ENCODE data around the gene ANKRD28.

Gene ANKRD28

GRCh38 chr3:15726881-15727280 lies 70.9 kb downstream of the ANKRD28 start:
- Histone ChIP-seq H4K20me1 (ENCODE audit: insufficient read depth) (no peaks in the 10 kb centered on the region), H3K36me3 (ENCODE audit: insufficient read depth) (no peaks in the 10 kb centered on the region), H3K27me3 (ENCODE audit: insufficient read depth, low read depth) (no peaks in the 10 kb centered on the region), H3K9ac (no peak overlapping the region), H3K27ac (no peak overlapping the region), H3K4me2 (no peak overlapping the region), H3K4me3 (IDR thresholded peaks at IDR 0.05; ENCODE audit: insufficient read depth, low read depth, low read length) (no peak overlapping the region), H3K79me2 (ENCODE audit: insufficient read depth, low read depth) (no peaks in the 10 kb centered on the region), H2AFZ (ENCODE audit: low read depth) (no peak overlapping the region), H3K4me1 (ENCODE audit: low read depth, poor library complexity, severe bottlenecking) (peaks cover 7% of the 10 kb centered on the region)
- TF ChIP-seq, protein P1, sequence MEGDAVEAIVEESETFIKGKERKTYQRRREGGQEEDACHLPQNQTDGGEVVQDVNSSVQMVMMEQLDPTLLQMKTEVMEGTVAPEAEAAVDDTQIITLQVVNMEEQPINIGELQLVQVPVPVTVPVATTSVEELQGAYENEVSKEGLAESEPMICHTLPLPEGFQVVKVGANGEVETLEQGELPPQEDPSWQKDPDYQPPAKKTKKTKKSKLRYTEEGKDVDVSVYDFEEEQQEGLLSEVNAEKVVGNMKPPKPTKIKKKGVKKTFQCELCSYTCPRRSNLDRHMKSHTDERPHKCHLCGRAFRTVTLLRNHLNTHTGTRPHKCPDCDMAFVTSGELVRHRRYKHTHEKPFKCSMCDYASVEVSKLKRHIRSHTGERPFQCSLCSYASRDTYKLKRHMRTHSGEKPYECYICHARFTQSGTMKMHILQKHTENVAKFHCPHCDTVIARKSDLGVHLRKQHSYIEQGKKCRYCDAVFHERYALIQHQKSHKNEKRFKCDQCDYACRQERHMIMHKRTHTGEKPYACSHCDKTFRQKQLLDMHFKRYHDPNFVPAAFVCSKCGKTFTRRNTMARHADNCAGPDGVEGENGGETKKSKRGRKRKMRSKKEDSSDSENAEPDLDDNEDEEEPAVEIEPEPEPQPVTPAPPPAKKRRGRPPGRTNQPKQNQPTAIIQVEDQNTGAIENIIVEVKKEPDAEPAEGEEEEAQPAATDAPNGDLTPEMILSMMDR (conservative IDR thresholded peaks at IDR 0.05; ENCODE audit: low read depth, low read length) = no peak

DNA sequence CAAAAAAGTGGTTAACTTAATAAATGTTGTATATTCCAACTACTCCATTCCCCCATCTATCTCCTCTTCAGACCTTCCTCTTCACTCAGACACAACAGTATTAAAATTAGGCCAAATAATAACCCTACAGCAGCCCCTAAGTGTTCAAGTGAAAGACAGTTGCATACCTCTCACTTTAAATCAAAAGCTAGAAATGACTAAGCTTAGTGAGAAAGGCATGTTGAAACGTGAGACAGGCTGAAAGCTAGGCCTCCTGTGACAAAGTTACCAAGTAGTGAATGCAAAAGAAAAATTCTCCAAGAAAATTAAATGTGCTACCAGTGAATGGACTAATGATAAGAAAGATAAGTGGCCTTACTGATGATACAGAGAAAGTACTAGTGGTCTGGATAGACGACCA lies 71.7 kb downstream of the ANKRD28 start:
- Histone ChIP-seq H4K20me1 (ENCODE audit: insufficient read depth) (no peaks in the 10 kb centered on the region), H3K36me3 (ENCODE audit: insufficient read depth) (no peaks in the 10 kb centered on the region), H3K4me3 (IDR thresholded peaks at IDR 0.05; ENCODE audit: insufficient read depth, low read depth, low read length) (no peak overlapping the region), H3K4me2 (no peak overlapping the region), H3K27me3 (ENCODE audit: insufficient read depth, low read depth) (no peaks in the 10 kb centered on the region), H3K79me2 (ENCODE audit: insufficient read depth, low read depth) (no peaks in the 10 kb centered on the region), H3K4me1 (ENCODE audit: low read depth, poor library complexity, severe bottlenecking) (peaks cover 7% of the 10 kb centered on the region), H3K9ac (no peak overlapping the region), H3K27ac (no peak overlapping the region), H2AFZ (ENCODE audit: low read depth) (no peak overlapping the region)
- TF ChIP-seq, protein P1 (conservative IDR thresholded peaks at IDR 0.05; ENCODE audit: low read depth, low read length) = no peak

- H3K79me2 ChIP-seq (ENCODE audit: insufficient read depth, low read depth) = no peaks in the 10 kb centered on the region
- no peak overlapping the region for H3K4me2 ChIP-seq
- H3K36me3 ChIP-seq (ENCODE audit: insufficient read depth) = no peaks in the 10 kb centered on the region
Measured at GRCh38 chr3:15724446-15724845, 73.3 kb downstream of the ANKRD28 start.

GRCh38 chr3:15723624-15723884 lies 74.2 kb downstream of the ANKRD28 start:
- no peak overlapping the region for H2AFZ ChIP-seq (ENCODE audit: low read depth)
- peaks cover 7% of the 10 kb centered on the region for H3K4me1 ChIP-seq (ENCODE audit: low read depth, poor library complexity, severe bottlenecking)
- H3K9ac ChIP-seq = no peak overlapping the region
- TF ChIP-seq, protein P1 (conservative IDR thresholded peaks at IDR 0.05; ENCODE audit: low read depth, low read length) = no peak
- no peaks in the 10 kb centered on the region for H3K79me2 ChIP-seq (ENCODE audit: insufficient read depth, low read depth)
- H3K4me3 ChIP-seq (IDR thresholded peaks at IDR 0.05; ENCODE audit: insufficient read depth, low read depth, low read length) = no peak overlapping the region
- H3K27me3 ChIP-seq (ENCODE audit: insufficient read depth, low read depth) = no peaks in the 10 kb centered on the region
- no peak overlapping the region for H3K4me2 ChIP-seq
- no peak overlapping the region for H3K27ac ChIP-seq
- no peaks in the 10 kb centered on the region for H4K20me1 ChIP-seq (ENCODE audit: insufficient read depth)
- H3K36me3 ChIP-seq (ENCODE audit: insufficient read depth) = no peaks in the 10 kb centered on the region

More at GRCh38 chr3:15724446-15724845, 73.3 kb downstream of the ANKRD28 start:
- Histone ChIP-seq H3K4me3 (IDR thresholded peaks at IDR 0.05; ENCODE audit: insufficient read depth, low read depth, low read length) (no peak overlapping the region), H4K20me1 (ENCODE audit: insufficient read depth) (no peaks in the 10 kb centered on the region), H2AFZ (ENCODE audit: low read depth) (no peak overlapping the region), H3K4me1 (ENCODE audit: low read depth, poor library complexity, severe bottlenecking) (peaks cover 7% of the 10 kb centered on the region), H3K9ac (no peak overlapping the region), H3K27ac (no peak overlapping the region), H3K27me3 (ENCODE audit: insufficient read depth, low read depth) (no peaks in the 10 kb centered on the region)
- TF ChIP-seq, protein P1 (conservative IDR thresholded peaks at IDR 0.05; ENCODE audit: low read depth, low read length) = no peak
